ENCODE results near the gene ATL3. TPM values are rescaled to one million over a fixed set of nuclear protein-coding genes. Genes with fewer than 3 reads are reported as not detected.
A peak's percentile ranks its signal among the peaks of the same experiment; 100 is the strongest.

Gene ATL3
- total RNA-seq, 5 donors from 2014 or later (not counting 1 experiment from before 2014, with no cell fraction given), result 27.4 to 43.7 (median 37.6) TPM

DNA sequence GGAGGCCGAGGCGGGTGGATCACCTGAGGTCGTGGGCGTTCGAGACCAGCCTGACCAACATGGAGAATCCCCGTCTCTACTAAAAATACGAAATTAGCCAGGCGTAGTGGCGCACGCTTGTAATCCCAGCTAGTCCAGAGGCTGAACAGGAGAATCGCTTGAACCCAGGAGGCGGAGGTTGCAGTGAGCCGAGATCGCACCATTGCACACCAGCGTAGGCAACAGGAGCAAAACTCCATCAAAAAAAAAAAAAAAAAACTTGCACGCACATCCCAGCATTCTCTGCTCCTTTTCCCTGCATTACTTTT, 934 bp upstream of the ATL3 start:
- peak overlapping the region; percentile 63 for H3K27ac ChIP-seq (ENCODE audit: low read length)
- no peak for ATAC-seq (replicated peaks in 1 of 4)

DNA sequence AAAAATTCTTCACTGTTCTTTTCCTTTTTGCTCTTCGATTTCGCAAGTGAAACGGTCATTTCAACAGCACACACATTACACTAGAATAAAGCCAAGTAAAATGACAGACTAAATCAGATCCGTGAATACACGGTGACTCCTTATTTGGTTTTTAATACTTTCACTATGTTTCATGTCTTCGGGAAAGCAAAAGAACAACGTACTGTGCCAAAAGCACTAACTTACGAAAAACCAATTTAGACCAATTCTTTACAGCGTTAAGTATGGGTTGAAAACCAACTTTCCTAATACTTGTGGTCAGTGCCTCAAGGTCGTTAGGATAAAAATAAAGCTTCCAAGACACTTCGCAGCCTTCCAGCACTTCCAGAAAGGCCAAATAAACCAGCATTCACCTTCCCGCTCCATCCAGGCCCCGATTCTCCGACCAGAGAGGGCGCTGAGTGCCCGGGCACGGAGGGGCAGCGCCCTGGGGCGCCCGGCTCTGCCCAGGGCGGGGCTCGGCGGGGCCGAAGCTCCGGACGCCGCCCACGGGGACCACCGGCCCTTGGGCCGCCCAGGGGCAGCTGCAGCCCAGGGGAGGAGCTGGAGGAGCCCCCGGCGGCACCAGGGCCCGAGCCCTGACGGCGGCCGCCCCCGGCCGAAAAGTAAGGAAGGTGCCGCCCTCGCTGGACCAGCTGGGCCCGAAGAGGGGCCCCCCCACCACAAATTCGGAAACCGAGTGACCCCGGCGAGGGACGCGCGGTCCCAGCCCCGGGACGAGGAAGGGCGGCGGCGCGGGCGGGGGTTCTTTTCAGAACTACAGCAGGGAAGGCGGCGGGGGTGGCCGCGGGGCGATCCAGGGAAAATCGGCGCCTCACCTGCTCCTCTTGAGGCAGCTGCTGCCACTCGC, 499 bp downstream of the ATL3 start:
- CTCF ChIA-PET, result interaction anchor here in 1 of 2 donors (1.0 to 1.4 kb wide), 3 partner anchors 11 to 192 kb away, joined by 3 to 6 read pairs (median 4); partner anchors contain the start of gene RTN3
- Histone ChIP-seq H3K27me3 (replicated peaks in 1 of 2; ENCODE audit: control insufficient read depth in 2 of 2, extremely low read depth in 1 of 2, insufficient read depth in 2 of 2, low read length in 1 of 2) (no peaks in the 10 kb centered on the region), H3K27ac (ENCODE audit: low read length) (peak overlapping the region; percentile 63), H3K36me3 (ENCODE audit: control insufficient read depth in 2 of 2, extremely low read depth in 1 of 2, insufficient read depth in 1 of 2, low read length in 1 of 2) (peaks cover 0 to 5% of the 10 kb centered on the region in 2 donors), H3K4me3 (ENCODE audit: control insufficient read depth in 1 of 2, extremely low read depth in 1 of 2, low read length in 1 of 2) (peak overlapping the region; percentile 65 to 79), H3K4me1 (ENCODE audit: control insufficient read depth in 1 of 2, extremely low read depth in 1 of 2, insufficient read depth in 2 of 2, low read length in 2 of 2) (peaks cover 10 to 28% of the 10 kb centered on the region in 2 experiments), H3K9me3 (no peaks in the 10 kb centered on the region)
- ATAC-seq (replicated peaks in 1 of 4), result peak; percentile 15 to 26 (median 20)
- Mint-ChIP-seq H3K36me3 (peaks cover 4% of the 10 kb centered on the region), H3K4me3 (peak overlapping the region; percentile 78 to 88 (median 83)), H3K27me3 (no peaks in the 10 kb centered on the region), H3K4me1 (peaks cover 33 to 47% (median 34%) of the 10 kb centered on the region in 3 donors), H3K9me3 (no peaks in the 10 kb centered on the region), H3K27ac (peak overlapping the region; percentile 77 to 83)
- DNase-seq, result peak in 12 of 35 experiments; percentile 0 to 47 (median 16)
- WGBS (ENCODE audit: insufficient coverage), result 2% methylated on average over 53 of the region's 63 CpGs
- POLR2A ChIA-PET, result no interaction called here

More for the DNA sequence above, 934 bp upstream of the ATL3 start:
- Histone ChIP-seq H3K4me1 (ENCODE audit: control insufficient read depth in 1 of 2, extremely low read depth in 1 of 2, insufficient read depth in 2 of 2, low read length in 2 of 2) (peaks cover 10 to 28% of the 10 kb centered on the region in 2 experiments), H3K9me3 (no peaks in the 10 kb centered on the region), H3K36me3 (ENCODE audit: control insufficient read depth in 2 of 2, extremely low read depth in 1 of 2, insufficient read depth in 1 of 2, low read length in 1 of 2) (peaks cover 0 to under 1% of the 10 kb centered on the region in 2 donors), H3K4me3 (ENCODE audit: control insufficient read depth in 1 of 2, extremely low read depth in 1 of 2, low read length in 1 of 2) (peak overlapping the region in 1 of 2 donors; percentile 65), H3K27me3 (replicated peaks in 1 of 2; ENCODE audit: control insufficient read depth in 2 of 2, extremely low read depth in 1 of 2, insufficient read depth in 2 of 2, low read length in 1 of 2) (no peaks in the 10 kb centered on the region)
- H3K9me3 Mint-ChIP-seq, result no peaks in the 10 kb centered on the region
- H3K4me1 Mint-ChIP-seq, result peaks cover 28 to 37% (median 28%) of the 10 kb centered on the region in 3 donors
- ChIA-PET CTCF (interaction anchor here in 1 of 2 donors (0.6 to 0.7 kb wide), 3 partner anchors 14 to 807 kb away, joined by 4 to 5 read pairs (median 4); no protein-coding TSS in a partner anchor), POLR2A (interaction anchor here in 1 of 2 donors (0.5 kb wide), 1 partner anchor 27 kb away, joined by 6 read pairs; no protein-coding TSS in a partner anchor)
- H3K4me3 Mint-ChIP-seq, result peak overlapping the region in 2 of 3 donors; percentile 78 to 84
- no peaks in the 10 kb centered on the region for H3K27me3 Mint-ChIP-seq
- H3K36me3 Mint-ChIP-seq, result peaks cover 4% of the 10 kb centered on the region
- WGBS (ENCODE audit: insufficient coverage), result 98% methylated on average over 14 of the region's 16 CpGs
- peak overlapping the region in 1 of 2 donors; percentile 77 for H3K27ac Mint-ChIP-seq
- no peak for DNase-seq

DNA sequence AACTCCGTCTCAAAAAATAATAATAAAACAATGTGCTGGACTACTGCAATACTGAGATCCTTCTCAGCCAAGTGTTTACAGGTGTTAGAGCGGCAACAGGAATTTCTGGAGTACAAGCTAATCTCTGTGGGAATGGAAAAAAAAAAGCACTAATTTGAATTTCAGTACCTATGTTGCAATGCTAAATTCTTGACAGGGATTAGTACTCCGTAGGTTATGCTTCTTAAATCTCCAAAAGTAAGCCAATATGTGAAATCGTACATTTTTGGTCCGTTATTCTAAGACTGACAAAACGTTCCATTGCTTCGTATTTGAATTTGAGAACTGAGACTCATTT, 1.1 kb downstream of the ATL3 start:
- Histone ChIP-seq H3K9me3 (no peaks in the 10 kb centered on the region), H3K27me3 (replicated peaks in 1 of 2; ENCODE audit: control insufficient read depth in 2 of 2, extremely low read depth in 1 of 2, insufficient read depth in 2 of 2, low read length in 1 of 2) (no peaks in the 10 kb centered on the region), H3K36me3 (ENCODE audit: control insufficient read depth in 2 of 2, extremely low read depth in 1 of 2, insufficient read depth in 1 of 2, low read length in 1 of 2) (peaks cover 0 to 5% of the 10 kb centered on the region in 2 donors), H3K4me3 (ENCODE audit: control insufficient read depth in 1 of 2, extremely low read depth in 1 of 2, low read length in 1 of 2) (no peak overlapping the region), H3K4me1 (ENCODE audit: control insufficient read depth in 1 of 2, extremely low read depth in 1 of 2, insufficient read depth in 2 of 2, low read length in 2 of 2) (peaks cover 10 to 28% of the 10 kb centered on the region in 2 experiments), H3K27ac (ENCODE audit: low read length) (no peak overlapping the region)
- no peak for DNase-seq
- H3K4me3 Mint-ChIP-seq, result peak overlapping the region; percentile 78 to 88 (median 83)
- 78% methylated on average over 6 of the region's 7 CpGs for WGBS (ENCODE audit: insufficient coverage)
- H3K9me3 Mint-ChIP-seq, result no peaks in the 10 kb centered on the region
- no peak for ATAC-seq (replicated peaks in 1 of 4)
- H3K36me3 Mint-ChIP-seq, result peaks cover 4% of the 10 kb centered on the region
- H3K27me3 Mint-ChIP-seq, result no peaks in the 10 kb centered on the region
- POLR2A ChIA-PET, result no interaction called here
- peak overlapping the region in 1 of 2 donors; percentile 83 for H3K27ac Mint-ChIP-seq
- H3K4me1 Mint-ChIP-seq, result peaks cover 37 to 51% (median 38%) of the 10 kb centered on the region in 3 donors
- CTCF ChIA-PET, result interaction anchor here in 1 of 2 donors (1.0 kb wide), 1 partner anchor 191 kb away, joined by 3 read pairs; no protein-coding TSS in a partner anchor

DNA sequence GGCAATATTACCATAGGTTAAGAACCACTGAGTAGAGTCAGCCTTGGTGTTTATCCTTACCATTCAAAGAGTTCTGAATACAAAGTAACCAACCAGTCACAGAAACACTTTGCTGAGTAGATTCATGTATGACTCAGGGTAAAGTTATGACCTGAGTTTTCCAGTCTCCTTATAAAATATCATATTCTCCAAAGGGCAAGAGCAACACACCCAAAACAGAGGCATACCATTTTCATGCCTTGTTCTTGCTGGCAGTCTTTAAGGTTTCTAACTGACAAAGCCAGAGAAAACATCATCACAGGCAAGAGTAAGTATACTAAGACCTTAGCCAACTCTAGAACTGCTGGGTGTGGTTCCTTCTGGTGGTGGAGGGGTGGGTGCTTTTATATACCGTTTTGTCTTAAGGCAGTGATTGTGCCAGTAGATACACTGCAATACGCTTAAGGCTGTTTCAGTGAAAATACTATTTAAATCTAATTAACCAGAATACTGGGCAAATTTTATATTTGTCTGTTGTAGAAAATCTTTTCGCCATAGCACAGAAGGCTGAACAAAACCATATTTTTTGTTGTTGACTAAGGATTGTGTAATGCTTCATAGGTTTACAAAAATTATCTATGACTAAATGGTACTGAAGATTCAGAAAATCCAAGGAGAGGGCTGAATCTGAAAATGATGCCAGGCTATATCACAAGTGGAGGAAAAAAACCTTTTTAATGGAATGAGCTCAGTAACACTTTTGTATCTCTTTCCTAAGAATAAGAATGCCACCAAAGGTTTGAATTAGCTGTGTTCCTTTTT, 3.0 kb downstream of the ATL3 start:
- no CpG with 5 or more reads among the region's 3 CpGs for WGBS (ENCODE audit: insufficient coverage)
- POLR2A ChIA-PET, result interaction anchor here in 1 of 2 donors (0.6 kb wide), 1 partner anchor 33 kb away, joined by 7 read pairs; no protein-coding TSS in a partner anchor
- H3K4me1 Mint-ChIP-seq, result peaks cover 47 to 65% (median 52%) of the 10 kb centered on the region in 3 donors
- no peaks in the 10 kb centered on the region for H3K27me3 Mint-ChIP-seq
- H3K4me3 ChIP-seq (ENCODE audit: control insufficient read depth in 1 of 2, extremely low read depth in 1 of 2, low read length in 1 of 2), result no peak overlapping the region
- DNase-seq (no peak), ATAC-seq (replicated peaks in 1 of 4) (no peak)
- peak overlapping the region in 1 of 3 donors; percentile 9 for H3K4me3 Mint-ChIP-seq
- H3K27me3 ChIP-seq (replicated peaks in 1 of 2; ENCODE audit: control insufficient read depth in 2 of 2, extremely low read depth in 1 of 2, insufficient read depth in 2 of 2, low read length in 1 of 2), result no peaks in the 10 kb centered on the region
- peaks cover 10 to 36% of the 10 kb centered on the region in 2 experiments for H3K4me1 ChIP-seq (ENCODE audit: control insufficient read depth in 1 of 2, extremely low read depth in 1 of 2, insufficient read depth in 2 of 2, low read length in 2 of 2)
- H3K27ac Mint-ChIP-seq, result no peak overlapping the region
- CTCF ChIA-PET, result interaction anchor here (0.6 to 0.7 kb wide), 3 partner anchors 11 to 784 kb away, joined by 3 to 6 read pairs (median 6); no protein-coding TSS in a partner anchor
- H3K9me3 ChIP-seq, result no peaks in the 10 kb centered on the region
- H3K36me3 ChIP-seq (ENCODE audit: control insufficient read depth in 2 of 2, extremely low read depth in 1 of 2, insufficient read depth in 1 of 2, low read length in 1 of 2), result peaks cover 0 to 5% of the 10 kb centered on the region in 2 donors
- H3K27ac ChIP-seq (ENCODE audit: low read length), result no peak overlapping the region
- no peaks in the 10 kb centered on the region for H3K9me3 Mint-ChIP-seq
- H3K36me3 Mint-ChIP-seq, result peaks cover 7% of the 10 kb centered on the region

DNA sequence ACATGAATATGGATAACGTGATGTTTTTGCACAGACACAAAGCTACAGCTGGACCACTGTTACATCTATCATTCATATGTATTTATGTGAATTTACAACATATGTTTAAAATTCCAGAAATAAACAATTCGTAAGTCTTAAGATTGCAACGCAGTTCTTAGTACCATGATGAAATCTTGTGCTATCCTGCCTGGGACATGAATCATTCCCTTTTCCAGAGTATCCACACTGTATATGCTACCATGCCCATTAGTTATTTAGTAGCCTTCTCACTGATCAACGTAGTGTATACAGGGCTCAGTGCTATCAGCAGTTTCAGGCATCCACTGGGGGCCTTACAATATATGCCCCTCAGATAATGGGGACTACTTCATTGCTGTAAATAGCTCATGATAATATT, 4.3 kb downstream of the ATL3 start:
- no peaks in the 10 kb centered on the region for H3K27me3 ChIP-seq (replicated peaks in 1 of 2; ENCODE audit: control insufficient read depth in 2 of 2, extremely low read depth in 1 of 2, insufficient read depth in 2 of 2, low read length in 1 of 2)
- H3K27me3 Mint-ChIP-seq, result no peaks in the 10 kb centered on the region
- H3K4me3 Mint-ChIP-seq, result no peak overlapping the region
- H3K27ac Mint-ChIP-seq, result no peak overlapping the region
- H3K36me3 Mint-ChIP-seq, result peaks cover 7% of the 10 kb centered on the region
- peaks cover 0 to 5% of the 10 kb centered on the region in 2 donors for H3K36me3 ChIP-seq (ENCODE audit: control insufficient read depth in 2 of 2, extremely low read depth in 1 of 2, insufficient read depth in 1 of 2, low read length in 1 of 2)
- ChIA-PET POLR2A (interaction anchor here in 1 of 2 donors (0.7 kb wide), 1 partner anchor 16 kb away, joined by 5 read pairs; no protein-coding TSS in a partner anchor), CTCF (interaction anchor here in 1 of 2 donors (0.7 kb wide), 1 partner anchor 22 kb away, joined by 4 read pairs; no protein-coding TSS in a partner anchor)
- H3K4me1 ChIP-seq (ENCODE audit: control insufficient read depth in 1 of 2, extremely low read depth in 1 of 2, insufficient read depth in 2 of 2, low read length in 2 of 2), result peaks cover 8 to 34% of the 10 kb centered on the region in 2 experiments
- no peak overlapping the region for H3K27ac ChIP-seq (ENCODE audit: low read length)
- DNase-seq (no peak), ATAC-seq (replicated peaks in 1 of 4) (no peak)
- no peak overlapping the region for H3K4me3 ChIP-seq (ENCODE audit: control insufficient read depth in 1 of 2, extremely low read depth in 1 of 2, low read length in 1 of 2)
- no peaks in the 10 kb centered on the region for H3K9me3 Mint-ChIP-seq
- H3K4me1 Mint-ChIP-seq, result peaks cover 48 to 66% (median 55%) of the 10 kb centered on the region in 3 donors
- H3K9me3 ChIP-seq, result no peaks in the 10 kb centered on the region
- WGBS (ENCODE audit: insufficient coverage), result 100% methylated on average over 2 of the region's 4 CpGs
